ENCODE data around the gene BPIFB4. TPM values are rescaled to one million over a fixed set of nuclear protein-coding genes. Genes with fewer than 3 reads are reported as not detected.

Gene BPIFB4
- total and polyA plus RNA-seq, 4 donors = 0.25 TPM; not detected in 3

DNA sequence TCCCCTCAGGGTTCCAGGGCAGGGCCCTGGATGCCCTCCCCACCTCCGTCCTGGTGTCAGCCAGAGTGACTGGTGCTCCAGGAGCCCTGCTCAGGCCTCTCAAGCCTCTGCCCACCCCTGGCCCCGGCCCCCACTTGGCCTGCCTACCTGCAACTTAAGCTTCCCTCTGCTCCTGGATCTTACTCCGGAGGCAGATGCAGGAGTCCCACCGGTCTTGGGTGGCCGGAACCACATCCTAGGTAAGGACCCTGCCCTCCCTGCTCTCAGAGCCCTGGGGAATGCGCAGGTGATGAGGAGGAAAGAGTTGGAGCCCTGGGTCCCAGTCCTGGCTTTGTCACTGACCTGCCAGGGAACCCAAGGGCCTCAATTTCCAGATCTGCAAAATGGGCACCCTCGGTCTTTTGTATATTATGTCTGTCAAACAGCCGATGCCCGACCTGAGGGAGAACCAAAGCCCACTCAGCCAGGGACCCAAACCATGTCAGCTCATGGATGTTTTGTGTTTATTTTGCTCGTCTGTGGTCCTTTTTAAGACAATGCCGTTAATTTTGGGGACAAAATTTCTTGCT, 54.0 kb downstream of the BPIFB4 start:
- 83 to 85% methylated on average over 11 of the region's 11 CpGs for WGBS, 2 donors
- Histone ChIP-seq H3K9me3 (ENCODE audit: control insufficient read depth in 4 of 4, insufficient read depth in 3 of 4, low read length in 3 of 4) (peaks cover 0 to 8% (median 0%) of the 10 kb centered on the region in 4 donors), H3K27ac (ENCODE audit: low read depth in 1 of 2, low read length in 1 of 2) (no peak overlapping the region), H3K9ac (ENCODE audit: insufficient read depth in 1 of 2, low read length in 2 of 2) (no peak overlapping the region), H3K27me3 (ENCODE audit: control insufficient read depth in 3 of 3, insufficient read depth in 3 of 3, low read length in 2 of 3) (no peaks in the 10 kb centered on the region), H3K4me1 (ENCODE audit: control insufficient read depth in 5 of 5, insufficient read depth in 5 of 5, low read length in 5 of 5) (peaks cover 0 to 2% (median 0%) of the 10 kb centered on the region in 5 donors), H3K4me3 (no peak overlapping the region), H3K36me3 (ENCODE audit: control insufficient read depth in 4 of 4, insufficient read depth in 4 of 4, low read length in 4 of 4) (no peaks in the 10 kb centered on the region)
- ATAC-seq (ENCODE audit: insufficient read depth, low FRiP score) (no peak), DNase-seq (no peak)
- TF ChIP-seq, protein P1, sequence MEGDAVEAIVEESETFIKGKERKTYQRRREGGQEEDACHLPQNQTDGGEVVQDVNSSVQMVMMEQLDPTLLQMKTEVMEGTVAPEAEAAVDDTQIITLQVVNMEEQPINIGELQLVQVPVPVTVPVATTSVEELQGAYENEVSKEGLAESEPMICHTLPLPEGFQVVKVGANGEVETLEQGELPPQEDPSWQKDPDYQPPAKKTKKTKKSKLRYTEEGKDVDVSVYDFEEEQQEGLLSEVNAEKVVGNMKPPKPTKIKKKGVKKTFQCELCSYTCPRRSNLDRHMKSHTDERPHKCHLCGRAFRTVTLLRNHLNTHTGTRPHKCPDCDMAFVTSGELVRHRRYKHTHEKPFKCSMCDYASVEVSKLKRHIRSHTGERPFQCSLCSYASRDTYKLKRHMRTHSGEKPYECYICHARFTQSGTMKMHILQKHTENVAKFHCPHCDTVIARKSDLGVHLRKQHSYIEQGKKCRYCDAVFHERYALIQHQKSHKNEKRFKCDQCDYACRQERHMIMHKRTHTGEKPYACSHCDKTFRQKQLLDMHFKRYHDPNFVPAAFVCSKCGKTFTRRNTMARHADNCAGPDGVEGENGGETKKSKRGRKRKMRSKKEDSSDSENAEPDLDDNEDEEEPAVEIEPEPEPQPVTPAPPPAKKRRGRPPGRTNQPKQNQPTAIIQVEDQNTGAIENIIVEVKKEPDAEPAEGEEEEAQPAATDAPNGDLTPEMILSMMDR (IDR thresholded peaks at IDR 0.05; ENCODE audit: control extremely low read depth, extremely low read depth) = no peak

DNA sequence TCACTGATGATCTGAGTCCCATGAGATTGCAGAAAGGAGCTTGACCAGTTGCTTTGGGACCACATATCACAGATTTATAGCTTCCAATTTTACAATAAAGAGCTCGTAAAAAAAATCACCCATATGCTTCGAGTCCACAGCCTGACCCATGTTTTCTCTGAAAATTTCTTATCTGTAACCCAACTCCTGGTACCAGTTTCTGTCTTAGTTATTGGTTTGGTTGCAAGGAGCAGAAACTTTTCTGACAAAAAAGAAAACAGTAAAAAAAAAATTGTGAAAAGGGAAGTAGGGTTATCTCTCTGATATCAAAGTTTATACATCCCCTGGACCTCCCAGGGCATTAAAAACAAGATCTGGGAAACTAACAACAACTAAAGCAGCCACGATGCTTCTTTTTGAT, 57.8 kb downstream of the BPIFB4 start:
- H3K36me3 ChIP-seq (ENCODE audit: control insufficient read depth in 4 of 4, insufficient read depth in 4 of 4, low read length in 4 of 4) = no peaks in the 10 kb centered on the region
- H3K4me3 ChIP-seq = no peak overlapping the region
- no peak overlapping the region for H3K27ac ChIP-seq (ENCODE audit: low read depth in 1 of 2, low read length in 1 of 2)
- TF ChIP-seq, protein P1 (IDR thresholded peaks at IDR 0.05; ENCODE audit: control extremely low read depth, extremely low read depth) = no peak
- H3K9me3 ChIP-seq (ENCODE audit: control insufficient read depth in 4 of 4, insufficient read depth in 3 of 4, low read length in 3 of 4) = peaks cover 0 to 22% (median 0%) of the 10 kb centered on the region in 4 donors
- H3K4me1 ChIP-seq (ENCODE audit: control insufficient read depth in 5 of 5, insufficient read depth in 5 of 5, low read length in 5 of 5) = no peaks in the 10 kb centered on the region
- H3K27me3 ChIP-seq (ENCODE audit: control insufficient read depth in 3 of 3, insufficient read depth in 3 of 3, low read length in 2 of 3) = no peaks in the 10 kb centered on the region
- no peak for DNase-seq
- ATAC-seq (ENCODE audit: insufficient read depth, low FRiP score) = no peak
- 84 to 86% methylated on average over 3 of the region's 3 CpGs for WGBS, 2 donors
- no peak overlapping the region for H3K9ac ChIP-seq (ENCODE audit: insufficient read depth in 1 of 2, low read length in 2 of 2)

DNA sequence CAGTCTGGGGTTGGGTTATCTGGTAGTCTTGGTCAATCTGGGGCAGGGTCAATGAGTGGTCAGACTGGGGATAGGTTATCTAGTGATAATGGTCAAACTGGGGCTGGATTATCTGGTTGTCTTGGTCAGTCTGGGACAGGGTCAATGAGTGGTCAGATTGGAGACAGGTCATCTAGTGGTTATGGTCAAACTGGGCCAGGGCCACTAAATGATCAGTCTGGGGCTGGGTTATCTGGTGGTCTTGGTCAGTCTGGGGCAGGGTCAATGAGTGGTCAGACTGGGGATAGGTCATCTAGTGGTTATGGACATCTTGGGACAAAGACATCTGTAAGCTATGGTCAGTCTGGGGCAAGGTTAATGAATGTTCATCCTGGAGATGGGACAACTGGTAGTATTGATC, 60.0 kb downstream of the BPIFB4 start:
- ATAC-seq (ENCODE audit: insufficient read depth, low FRiP score) = no peak
- DNase-seq = no peak
- Histone ChIP-seq H3K36me3 (ENCODE audit: control insufficient read depth in 4 of 4, insufficient read depth in 4 of 4, low read length in 4 of 4) (no peaks in the 10 kb centered on the region), H3K4me1 (ENCODE audit: control insufficient read depth in 5 of 5, insufficient read depth in 5 of 5, low read length in 5 of 5) (no peaks in the 10 kb centered on the region), H3K4me3 (no peak overlapping the region), H3K27ac (ENCODE audit: low read depth in 1 of 2, low read length in 1 of 2) (no peak overlapping the region), H3K9ac (ENCODE audit: insufficient read depth in 1 of 2, low read length in 2 of 2) (no peak overlapping the region), H3K9me3 (ENCODE audit: control insufficient read depth in 4 of 4, insufficient read depth in 3 of 4, low read length in 3 of 4) (peaks cover 0 to 22% (median 0%) of the 10 kb centered on the region in 4 donors), H3K27me3 (ENCODE audit: control insufficient read depth in 3 of 3, insufficient read depth in 3 of 3, low read length in 2 of 3) (no peaks in the 10 kb centered on the region)
- TF ChIP-seq, protein P1 (IDR thresholded peaks at IDR 0.05; ENCODE audit: control extremely low read depth, extremely low read depth) = no peak

DNA sequence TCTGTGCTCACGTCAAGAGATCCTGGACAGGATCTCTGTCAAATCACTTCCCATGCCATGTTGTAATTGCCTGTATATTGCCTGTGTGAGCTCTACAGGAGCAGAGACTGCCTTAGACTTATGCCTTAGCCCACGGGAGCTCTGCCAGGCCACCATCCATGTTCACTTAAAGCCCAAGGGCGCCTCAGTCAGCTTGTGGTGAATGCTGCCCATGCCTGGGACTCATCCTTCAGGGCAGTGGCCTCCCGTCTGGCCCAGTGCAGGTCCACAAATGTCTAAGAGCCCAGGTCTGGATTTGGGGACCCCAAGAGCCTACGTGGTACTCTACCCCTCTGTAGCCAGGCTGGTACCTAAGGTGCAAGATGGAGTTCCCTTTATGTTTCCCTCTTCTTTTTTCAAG, 66.1 kb downstream of the BPIFB4 start:
- TF ChIP-seq, protein P1 (IDR thresholded peaks at IDR 0.05; ENCODE audit: control extremely low read depth, extremely low read depth) = no peak
- ATAC-seq (ENCODE audit: insufficient read depth, low FRiP score) = no peak
- no peak for DNase-seq
- H3K27me3 ChIP-seq (ENCODE audit: control insufficient read depth in 3 of 3, insufficient read depth in 3 of 3, low read length in 2 of 3) = no peaks in the 10 kb centered on the region
- H3K4me1 ChIP-seq (ENCODE audit: control insufficient read depth in 5 of 5, insufficient read depth in 5 of 5, low read length in 5 of 5) = no peaks in the 10 kb centered on the region
- WGBS, 2 donors = 77 to 83% methylated on average over 5 of the region's 5 CpGs
- no peak overlapping the region for H3K9ac ChIP-seq (ENCODE audit: insufficient read depth in 1 of 2, low read length in 2 of 2)
- no peak overlapping the region for H3K27ac ChIP-seq (ENCODE audit: low read depth in 1 of 2, low read length in 1 of 2)
- H3K36me3 ChIP-seq (ENCODE audit: control insufficient read depth in 4 of 4, insufficient read depth in 4 of 4, low read length in 4 of 4) = no peaks in the 10 kb centered on the region
- H3K9me3 ChIP-seq (ENCODE audit: control insufficient read depth in 4 of 4, insufficient read depth in 3 of 4, low read length in 3 of 4) = no peaks in the 10 kb centered on the region
- H3K4me3 ChIP-seq = no peak overlapping the region
